GM18526 (cell line): ENCODE data around the gene HSPG2.

Experiments used
- POLR2A ChIP-seq: IDR thresholded peaks from 3 replicates; pipeline ENCODE4 v1.6.1; 2011; ENCODE audit not compliant: insufficient read length; ENCODE audit errors: extremely low read depth

The HSPG2 gene

GRCh38 chr1:21849909-21850576 is 87.1 kb downstream of the HSPG2 start:
- TF ChIP-seq POLR2A, result no peak

DNA sequence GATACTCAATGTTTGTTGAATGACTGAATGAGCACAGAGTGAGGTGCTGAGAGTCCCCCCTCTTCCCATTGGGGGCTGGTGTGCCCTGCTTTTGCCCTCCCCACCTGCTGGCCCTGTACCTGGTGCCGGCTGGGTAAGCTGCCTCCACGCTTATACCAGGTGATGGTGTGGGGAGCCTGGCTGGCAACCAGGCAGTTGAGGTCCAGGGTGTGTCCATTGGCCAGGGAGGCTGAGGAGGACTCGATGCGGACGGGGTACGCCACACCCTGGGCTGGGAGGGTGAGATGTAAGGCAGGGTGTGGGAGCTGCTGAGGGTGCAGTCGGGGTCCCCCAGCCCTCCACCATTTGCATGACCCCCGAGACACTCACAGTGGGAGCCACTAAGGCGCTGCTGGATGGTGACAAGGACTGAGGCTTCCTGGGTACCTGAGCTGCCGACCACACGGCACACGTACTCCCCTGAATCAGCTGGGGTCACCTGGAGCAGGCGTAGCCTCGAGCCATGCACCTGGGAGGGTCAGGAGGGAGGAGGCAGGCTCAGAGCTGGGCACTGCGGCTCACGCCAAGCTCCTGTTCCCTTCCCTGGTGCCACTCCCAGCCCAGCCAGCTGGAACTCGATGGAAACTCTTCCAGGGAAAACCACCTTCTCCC is 88.5 kb downstream of the HSPG2 start:
- TF ChIP-seq POLR2A, result no peak

- no peak for TF ChIP-seq POLR2A
Observed at GRCh38 chr1:21847223-21848205, 89.6 kb downstream of the HSPG2 start.

- no peak for TF ChIP-seq POLR2A
Observed at GRCh38 chr1:21845646-21846641, 91.2 kb downstream of the HSPG2 start.

- TF ChIP-seq POLR2A, result no peak
Observed at GRCh38 chr1:21843996-21844395, 93.1 kb downstream of the HSPG2 start.

DNA sequence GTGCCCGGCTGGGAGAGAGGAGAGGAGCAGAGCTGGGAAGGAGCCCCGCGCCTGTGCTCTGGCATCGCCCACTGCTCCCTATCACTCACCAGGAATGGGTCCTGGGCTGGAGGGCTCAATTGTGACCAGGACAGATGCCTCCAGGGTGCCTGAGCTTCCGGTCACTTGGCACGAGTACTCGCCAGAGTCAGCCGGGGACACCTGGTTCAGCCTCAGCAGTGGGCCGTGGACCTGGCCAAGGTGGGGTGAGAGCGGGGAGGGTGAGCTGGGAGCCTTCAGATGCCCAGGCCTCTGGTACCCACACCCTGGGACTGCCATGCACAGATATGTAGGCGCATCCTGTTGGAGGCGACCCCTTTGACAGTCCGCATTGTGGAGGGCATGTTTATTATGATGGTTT is 93.9 kb downstream of the HSPG2 start:
- TF ChIP-seq POLR2A, result no peak

DNA sequence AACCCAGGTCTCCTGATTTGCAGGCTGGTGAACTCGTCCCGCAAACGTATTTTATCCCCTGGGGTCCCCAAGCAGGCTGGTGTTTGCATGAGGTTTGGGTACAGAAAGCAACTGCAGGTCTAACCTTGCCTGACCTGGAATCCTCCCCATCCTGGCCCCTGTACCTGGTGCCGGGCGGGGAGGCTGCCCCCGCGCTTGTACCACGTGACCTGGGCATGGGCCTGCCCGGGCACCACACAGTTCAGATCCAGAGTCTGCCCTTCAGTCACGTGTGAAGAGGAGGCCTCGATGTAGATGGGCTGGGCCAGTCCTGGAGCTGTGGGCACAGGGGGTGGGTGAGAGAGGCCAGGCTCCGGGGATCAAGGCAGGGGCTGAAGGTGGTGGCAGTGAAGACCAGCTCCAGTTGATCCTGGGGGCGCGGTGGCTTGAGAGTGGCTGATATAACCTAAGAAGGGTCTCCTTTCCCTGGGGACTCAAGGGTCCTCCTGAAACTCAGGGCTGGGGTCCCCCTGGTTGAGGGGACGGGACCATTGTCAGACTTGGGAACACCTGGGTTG is 94.4 kb downstream of the HSPG2 start:
- TF ChIP-seq POLR2A, result no peak

- no peak for TF ChIP-seq POLR2A
Observed at GRCh38 chr1:21841852-21842466, 95.2 kb downstream of the HSPG2 start.

DNA sequence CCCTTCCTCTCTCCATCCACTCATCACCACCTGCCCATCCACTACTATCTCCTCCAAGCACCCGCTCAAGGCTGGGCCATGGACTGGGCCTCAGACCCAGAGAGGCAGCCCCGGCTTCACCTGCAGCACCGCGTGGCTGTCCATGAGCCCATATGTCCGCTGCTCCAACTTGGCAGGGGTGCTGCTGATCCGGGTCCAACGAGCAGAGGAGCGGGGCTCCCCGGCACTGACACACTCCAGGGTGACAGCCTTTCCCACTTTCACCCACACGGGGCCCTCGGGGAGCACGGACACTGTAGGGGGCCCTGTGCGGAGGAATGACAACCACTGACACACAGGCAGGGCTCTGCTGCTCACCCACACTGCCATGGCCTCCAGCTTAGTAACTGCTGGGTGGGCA is 96.1 kb downstream of the HSPG2 start:
- no peak for TF ChIP-seq POLR2A

DNA sequence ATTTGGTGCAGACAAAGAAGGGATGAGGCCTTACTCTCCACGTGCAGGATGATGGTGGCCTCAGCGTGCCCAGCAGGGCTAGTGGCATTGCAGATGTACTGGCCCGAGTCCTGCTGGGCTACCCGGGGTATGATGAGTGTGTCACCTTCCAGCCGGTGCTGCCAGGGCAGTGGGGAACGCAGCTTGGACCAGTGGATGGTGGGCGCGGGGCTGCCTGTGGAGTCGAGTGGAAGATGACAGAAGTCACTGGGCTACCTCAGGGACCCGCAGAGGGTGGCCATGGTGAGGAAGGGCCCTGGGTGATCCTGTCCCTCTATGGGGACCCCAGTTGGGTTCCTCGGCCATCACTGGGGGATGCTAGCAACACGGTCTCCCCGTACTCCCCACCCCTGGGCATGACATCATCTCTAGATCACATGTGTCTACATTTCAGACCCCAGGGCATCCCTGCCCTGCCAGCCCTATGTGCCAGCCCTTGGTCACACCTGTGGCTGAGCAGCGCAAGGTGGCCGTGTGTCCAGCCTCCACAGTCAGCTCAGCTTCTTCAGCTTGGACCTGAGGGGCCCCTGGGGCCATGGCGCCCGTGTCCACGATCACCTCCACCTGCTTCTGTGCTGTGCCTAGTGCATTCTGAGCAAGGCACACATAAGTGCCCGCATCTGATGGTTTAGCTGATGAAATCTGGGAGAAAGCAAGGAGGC is 97.6 kb downstream of the HSPG2 start:
- TF ChIP-seq POLR2A, result no peak

GRCh38 chr1:21838359-21839157 is 98.6 kb downstream of the HSPG2 start:
- no peak for TF ChIP-seq POLR2A

GRCh38 chr1:21837476-21837875 is 99.6 kb downstream of the HSPG2 start:
- no peak for TF ChIP-seq POLR2A
